ENCODE measurements around the gene RAPGEF3.

- TF ChIP-seq REST (IDR thresholded peaks at IDR 0.05; ENCODE audit: insufficient replicate concordance, low read depth) (no peak), CTCF (IDR thresholded peaks at IDR 0.05; ENCODE audit: insufficient read depth, low read length) (no peak), POLR2AphosphoS5 (IDR thresholded peaks at IDR 0.05; ENCODE audit: low read depth) (no peak)
These were observed 18.7 kb downstream of the RAPGEF3 start for GRCh38 chr12:47739979-47740378.

Data from HL-60 (cell line).